Cardiac fibroblast (primary cell): Measurements from ENCODE around the gene MED20.

Experiments used
- DNase-seq, 2 donors: peaks; one replicate each; pipeline versions ENCODE4 v3.0.0 to v3.0.0-alpha.2; 2010; ENCODE audit warnings: low read depth in 2 of 2
- H3K4me3 ChIP-seq, 2 donors: replicated peaks in 1 of 2; 1 replicate in 1 of 2; 2 replicates in 1 of 2; pipeline ENCODE4 v1.5.1; 2011; ENCODE audit warnings: low read depth in 2 of 2, low read length in 2 of 2, mild to moderate bottlenecking in 2 of 2, moderate library complexity in 1 of 2
- TF ChIP-seq, protein P1 (sequence below): IDR thresholded peaks from one replicate; pipeline ENCODE4 v1.5.1; 2011; ENCODE audit warnings: low read depth, mild to moderate bottlenecking, low read length, inconsistent platforms

MED20 gene

GRCh38 chr6:41940759-41941279 lies 19.9 kb upstream of the MED20 start:
- peak overlapping the region; percentile 97 to 98 for H3K4me3 ChIP-seq
- TF ChIP-seq, protein P1, sequence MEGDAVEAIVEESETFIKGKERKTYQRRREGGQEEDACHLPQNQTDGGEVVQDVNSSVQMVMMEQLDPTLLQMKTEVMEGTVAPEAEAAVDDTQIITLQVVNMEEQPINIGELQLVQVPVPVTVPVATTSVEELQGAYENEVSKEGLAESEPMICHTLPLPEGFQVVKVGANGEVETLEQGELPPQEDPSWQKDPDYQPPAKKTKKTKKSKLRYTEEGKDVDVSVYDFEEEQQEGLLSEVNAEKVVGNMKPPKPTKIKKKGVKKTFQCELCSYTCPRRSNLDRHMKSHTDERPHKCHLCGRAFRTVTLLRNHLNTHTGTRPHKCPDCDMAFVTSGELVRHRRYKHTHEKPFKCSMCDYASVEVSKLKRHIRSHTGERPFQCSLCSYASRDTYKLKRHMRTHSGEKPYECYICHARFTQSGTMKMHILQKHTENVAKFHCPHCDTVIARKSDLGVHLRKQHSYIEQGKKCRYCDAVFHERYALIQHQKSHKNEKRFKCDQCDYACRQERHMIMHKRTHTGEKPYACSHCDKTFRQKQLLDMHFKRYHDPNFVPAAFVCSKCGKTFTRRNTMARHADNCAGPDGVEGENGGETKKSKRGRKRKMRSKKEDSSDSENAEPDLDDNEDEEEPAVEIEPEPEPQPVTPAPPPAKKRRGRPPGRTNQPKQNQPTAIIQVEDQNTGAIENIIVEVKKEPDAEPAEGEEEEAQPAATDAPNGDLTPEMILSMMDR = no peak
- peak; percentile 37 to 45 for DNase-seq

- peak; percentile 53 to 83 for DNase-seq
- TF ChIP-seq, protein P1 = no peak
These were observed 19.2 kb upstream of the MED20 start for GRCh38 chr6:41939848-41940758.

DNA sequence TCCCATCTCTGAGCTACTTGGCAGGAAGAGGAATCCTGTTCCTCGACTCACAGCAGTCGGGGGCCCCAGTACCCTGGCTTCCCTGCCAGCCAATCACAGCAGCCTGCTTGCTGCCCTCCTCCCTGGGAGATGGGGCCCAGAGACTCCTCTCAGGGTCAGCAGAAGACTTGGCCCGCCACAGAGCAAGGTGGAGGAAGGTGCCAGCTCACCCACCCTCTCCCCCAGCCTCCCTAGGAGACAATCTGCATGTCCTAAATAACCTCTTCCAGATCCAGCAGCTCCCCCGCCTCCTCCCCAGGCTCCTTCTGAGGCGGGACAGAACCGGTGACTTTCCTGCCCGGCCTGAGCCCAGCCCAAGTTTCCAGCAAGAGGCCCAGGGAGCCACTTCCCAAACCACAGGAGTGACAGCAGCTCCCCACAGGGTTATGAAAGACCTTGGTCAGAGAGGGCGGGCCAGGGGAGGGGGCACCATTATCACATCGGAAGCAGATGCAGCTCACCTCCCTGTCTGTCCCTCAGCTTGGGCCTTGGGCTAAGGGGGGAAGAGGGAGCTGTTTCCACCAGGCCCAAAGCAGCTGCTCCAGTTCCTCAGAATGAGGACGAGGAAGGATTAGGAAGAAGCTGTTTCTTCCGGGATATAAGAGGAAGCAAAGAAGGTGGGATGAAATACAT lies 18.4 kb upstream of the MED20 start:
- H3K4me3 ChIP-seq = peak overlapping the region; percentile 97 to 98
- DNase-seq = peak; percentile 45 to 89
- TF ChIP-seq, protein P1 = no peak

More at GRCh38 chr6:41939848-41940758, 19.2 kb upstream of the MED20 start:
- H3K4me3 ChIP-seq = peak overlapping the region; percentile 97 to 98

- TF ChIP-seq, protein P1 = no peak
- peak overlapping the region; percentile 97 to 98 for H3K4me3 ChIP-seq
- DNase-seq = no peak
These were observed 17.7 kb upstream of the MED20 start for GRCh38 chr6:41938590-41939175.

- DNase-seq = peak; percentile 35 to 83
- TF ChIP-seq, protein P1 = no peak
- H3K4me3 ChIP-seq = no peak overlapping the region
These were observed 17.1 kb upstream of the MED20 start for GRCh38 chr6:41937861-41938574.

GRCh38 chr6:41937472-41937860 lies 16.5 kb upstream of the MED20 start:
- TF ChIP-seq, protein P1 = no peak
- no peak overlapping the region for H3K4me3 ChIP-seq
- DNase-seq = no peak
